IMR-90 (cell line): ENCODE data around the gene ANKRD11. TPM values are rescaled to one million over a fixed set of nuclear protein-coding genes. Genes with fewer than 3 reads are reported as not detected.
A peak's percentile ranks its signal among the peaks of the same experiment; 100 is the strongest.

Source experiments
- ATAC-seq: fragments of 200-7000 bp; cut with Tn5 transposase; 2 replicates; pipeline ENCODE4 v1.9.1; 2020; ENCODE audit warnings: low read depth, mild to moderate bottlenecking, moderate library complexity
- BruUV-seq: library from RNA; stranded (reverse); fragments of 400-500 nt; replicated peaks from 2 replicates; lab custom pipeline; 2021; lab: Mats Ljungman, UMichigan
- CTCF ChIA-PET: fragments of 300-600 bp; formaldehyde crosslinking; extraction: SDS; loops from one replicate; lab custom pipeline; 2021; ENCODE audit warnings: antibody characterized with exemption; lab: Yijun Ruan, JAX
- POLR2A ChIA-PET: fragments of 300-600 bp; sonication (Branson Sonifier 250); formaldehyde crosslinking; loops from one replicate; lab custom pipeline; 2022; ENCODE audit warnings: antibody characterized with exemption; ENCODE audit not compliant: unreplicated experiment; lab: Charles Lee
- DNase-seq: peaks from one replicate; pipeline ENCODE4 v3.0.0; 2013
- H2AFZ ChIP-seq: replicated peaks from 2 replicates; pipeline ENCODE3; 2013; ENCODE audit warnings: low read length, mild to moderate bottlenecking; ENCODE audit not compliant: poor library complexity
- H2AK5ac ChIP-seq: 2 replicates; pipeline ENCODE4 v1.6.1; 2013; ENCODE audit warnings: low read depth, low read length, inconsistent platforms
- H2AK9ac ChIP-seq: replicated peaks from 2 replicates; pipeline ENCODE3; 2013; ENCODE audit warnings: mild to moderate bottlenecking, low read depth, low read length, moderate library complexity; ENCODE audit not compliant: poor library complexity
- H2BK120ac ChIP-seq: 2 replicates; pipeline ENCODE4 v1.6.1; 2013; ENCODE audit warnings: low read depth, low read length, inconsistent platforms
- H2BK15ac ChIP-seq: 3 replicates; pipeline ENCODE4 v1.6.1; 2013; ENCODE audit warnings: low read depth, low read length, inconsistent platforms
- H2BK20ac ChIP-seq: 2 replicates; pipeline ENCODE4 v1.6.1; 2013; ENCODE audit warnings: low read depth, mild to moderate bottlenecking, inconsistent platforms, low read length, moderate library complexity
- H2BK5ac ChIP-seq: 2 replicates; pipeline ENCODE4 v1.6.1; 2013; ENCODE audit warnings: mild to moderate bottlenecking, low read depth, low read length, inconsistent platforms; ENCODE audit not compliant: poor library complexity, severe bottlenecking
- H3K14ac ChIP-seq: replicated peaks from 2 replicates; pipeline ENCODE4 v1.6.1; 2013; ENCODE audit warnings: low read depth, low read length, inconsistent platforms
- H3K18ac ChIP-seq: 2 replicates; pipeline ENCODE4 v1.6.1; 2013; ENCODE audit warnings: low read depth, low read length, control low read depth
- H3K23ac ChIP-seq: 2 replicates; pipeline ENCODE4 v1.6.1; 2013; ENCODE audit warnings: low read depth, low read length, inconsistent platforms
- H3K27ac ChIP-seq: 2 replicates; pipeline ENCODE4 v1.5.1; 2013; ENCODE audit warnings: mild to moderate bottlenecking, control low read depth, low read length; ENCODE audit not compliant: insufficient read depth
- H3K27me3 ChIP-seq: 2 replicates; pipeline ENCODE4 v1.6.1; 2013; ENCODE audit warnings: low read length; ENCODE audit not compliant: control insufficient read depth, insufficient read depth
- H3K36me3 ChIP-seq: 2 replicates; pipeline ENCODE4 v1.6.1; 2013; ENCODE audit warnings: low read length, mixed read lengths; ENCODE audit not compliant: control insufficient read depth, insufficient read depth
- H3K4ac ChIP-seq: 2 replicates; pipeline ENCODE4 v1.6.1; 2013; ENCODE audit warnings: low read depth, low read length, inconsistent platforms
- H3K4me1 ChIP-seq: 2 replicates; pipeline ENCODE4 v1.6.1; 2013; ENCODE audit warnings: low read length, mixed read lengths; ENCODE audit not compliant: control insufficient read depth, insufficient read depth
- H3K4me2 ChIP-seq: 2 replicates; pipeline ENCODE4 v1.6.1; 2013; ENCODE audit warnings: low read depth, mild to moderate bottlenecking, control low read depth, low read length, moderate library complexity
- H3K4me3 ChIP-seq: 2 replicates; pipeline ENCODE4 v1.5.1; 2013; ENCODE audit warnings: low read depth, mild to moderate bottlenecking, control low read depth, low read length, moderate library complexity; ENCODE audit not compliant: insufficient read depth
- H3K56ac ChIP-seq: 2 replicates; pipeline ENCODE4 v1.6.1; 2013; ENCODE audit warnings: low read length, inconsistent platforms; ENCODE audit not compliant: insufficient read depth; ENCODE audit errors: extremely low read depth
- H3K79me1 ChIP-seq, 2 experiments: 2 replicates each; pipeline ENCODE4 v1.6.1; 2013; ENCODE audit warnings: low read length in 2 of 2, inconsistent platforms in 1 of 2, low read depth in 1 of 2
- H3K9ac ChIP-seq: 2 replicates; pipeline ENCODE4 v1.6.1; 2013; ENCODE audit warnings: low read depth, low read length, control low read depth
- H3K9me1 ChIP-seq: 2 replicates; pipeline ENCODE4 v1.6.1; 2013; ENCODE audit warnings: low read length, inconsistent platforms; ENCODE audit not compliant: insufficient read depth
- H3K9me3 ChIP-seq: 2 replicates; pipeline ENCODE4 v1.6.1; 2013; ENCODE audit warnings: low read length; ENCODE audit not compliant: control insufficient read depth, insufficient read depth
- H4K20me1 ChIP-seq: 2 replicates; pipeline ENCODE4 v1.6.1; 2013; ENCODE audit warnings: low read length, inconsistent platforms; ENCODE audit not compliant: insufficient read depth
- H4K5ac ChIP-seq: 2 replicates; pipeline ENCODE4 v1.6.1; 2013; ENCODE audit warnings: mild to moderate bottlenecking, low read depth, low read length, control low read depth
- H4K8ac ChIP-seq, 2 experiments: 2 replicates each; pipeline ENCODE4 v1.6.1; 2013; ENCODE audit warnings: low read depth in 2 of 2, low read length in 2 of 2, control low read depth in 1 of 2, inconsistent platforms in 1 of 2
- H4K91ac ChIP-seq: 2 replicates; pipeline ENCODE4 v1.6.1; 2013; ENCODE audit warnings: low read depth, low read length, inconsistent platforms; ENCODE audit not compliant: insufficient read depth
- CEBPB ChIP-seq: IDR thresholded peaks from 2 replicates; pipeline ENCODE4 v1.6.1; 2012; ENCODE audit warnings: low read depth, low read length, improper control_type of control experiment
- CHD1 ChIP-seq: IDR thresholded peaks from 2 replicates; pipeline ENCODE4 v1.6.1; 2012; ENCODE audit warnings: low read depth, low read length, improper control_type of control experiment
- FOS ChIP-seq: fragments of 150-350 bp; IDR thresholded peaks from 2 replicates; pipeline ENCODE4 v1.6.1; 2016; ENCODE audit warnings: low read depth, low read length
- MAZ ChIP-seq: IDR thresholded peaks from 2 replicates; pipeline ENCODE4 v1.6.1; 2012; ENCODE audit warnings: low read depth, mild to moderate bottlenecking, low read length, improper control_type of control experiment, moderate library complexity, borderline replicate concordance
- RAD21 ChIP-seq: IDR thresholded peaks from 2 replicates; pipeline ENCODE4 v1.6.1; 2012; ENCODE audit warnings: low read length, improper control_type of control experiment
- RCOR1 ChIP-seq: IDR thresholded peaks from 2 replicates; pipeline ENCODE4 v1.6.1; 2012; ENCODE audit warnings: mild to moderate bottlenecking, low read length, improper control_type of control experiment; ENCODE audit not compliant: insufficient replicate concordance
- SMC3 ChIP-seq: fragments of 150-350 bp; IDR thresholded peaks from 2 replicates; pipeline ENCODE4 v1.6.1; 2016; ENCODE audit warnings: low read depth, mild to moderate bottlenecking, antibody characterized with exemption, low read length, moderate library complexity
- WGBS, 2 experiments: methylation state at CpG; one replicate each; pipeline versions ENCODE4 v1.1.5 to v1.1.7; 2013; ENCODE audit warnings: missing lambda C conversion rate in 2 of 2; ENCODE audit not compliant: insufficient read length in 1 of 2; ENCODE audit errors: extremely low coverage in 2 of 2; 5-methylcytosine and 5-hydroxymethylcytosine counted together
- dilution Hi-C: fragments of 300-500 bp; cut with HindIII; formaldehyde crosslinking; loops from one replicate; pipeline ENCODE4 v1.14.3; 2018; ENCODE audit warnings: low sequenced_read_pairs; ENCODE audit not compliant: unreplicated experiment
- in situ Hi-C: fragments of 300-500 bp; cut with MboI; formaldehyde crosslinking; loops from 3 replicates; pipeline ENCODE4 v1.14.3; 2019; ENCODE audit warnings: low sequenced_read_pairs, inconsistent platforms, mixed read lengths
- intact Hi-C: fragments of 100-400 bp; cut with micrococcal nuclease; formaldehyde crosslinking; loops from 2 replicates; pipeline ENCODE4 v1.10.0; 2022
- polyA plus RNA-seq, 3 experiments: library from polyadenylated mRNA; depleted of rRNA; stranded (reverse); fragments of >200 nt; gene quantifications; 2 replicates each; pipeline ENCODE4 v1.2.3, GENCODE V29; 2012; ENCODE audit warnings: low replicate concordance in 1 of 3
- total RNA-seq: library from RNA; depleted of rRNA; stranded (reverse); fragments of >200 nt; gene quantifications from 2 replicates; pipeline ENCODE4 v1.2.3, GENCODE V29; 2012
- TF ChIP-seq, protein P1 (sequence below): fragments of 150-350 bp; IDR thresholded peaks from 2 replicates; pipeline ENCODE4 v1.6.1; 2016; ENCODE audit warnings: low read depth, mild to moderate bottlenecking, low read length, moderate library complexity, borderline replicate concordance

The ANKRD11 gene
- total and polyA plus RNA-seq, 2 of the 4 experiments (the other 2 are of a cell fraction), result 46.8 to 71.9 TPM

DNA sequence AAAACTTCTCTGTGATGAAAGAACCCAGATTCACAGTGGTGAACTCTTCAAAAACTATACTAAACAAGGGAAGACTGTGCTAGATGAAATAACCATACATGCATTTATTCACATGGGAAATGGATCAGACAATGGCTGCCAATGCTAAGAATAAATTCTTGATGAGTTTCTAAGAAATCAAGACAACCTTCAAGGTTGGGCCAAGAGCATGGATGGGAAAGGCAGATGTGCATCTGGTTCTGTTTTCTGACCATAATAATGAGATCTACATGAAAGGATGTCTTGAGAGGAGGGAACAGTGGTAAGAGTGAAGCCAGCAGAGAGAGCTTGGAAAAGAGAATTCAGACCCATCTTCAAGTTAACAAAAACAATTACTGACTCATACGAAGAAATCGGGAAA, 31.4 kb downstream of the ANKRD11 start:
- peaks cover 5% of the 10 kb centered on the region for H3K9me3 ChIP-seq
- H3K14ac ChIP-seq, result peak overlapping the region; percentile 61
- peak overlapping the region; percentile 97 for H2BK5ac ChIP-seq
- H4K8ac ChIP-seq, result peak overlapping the region in 1 of 2 experiments; percentile 63; a peak in 2 of 4 replicates
- peak overlapping the region; percentile 94 for H3K4ac ChIP-seq
- H2AK5ac ChIP-seq, result peak overlapping the region; percentile 43; the same call in 1 of the 2 replicates
- peaks cover 0 to 63% of the 10 kb centered on the region in 2 experiments; a peak in 3 of 4 replicates for H3K79me1 ChIP-seq
- TF ChIP-seq SMC3, result no peak
- TF ChIP-seq MAZ, result no peak
- TF ChIP-seq FOS, result no peak
- TF ChIP-seq RAD21, result no peak
- TF ChIP-seq RCOR1, result no peak
- TF ChIP-seq, protein P1, sequence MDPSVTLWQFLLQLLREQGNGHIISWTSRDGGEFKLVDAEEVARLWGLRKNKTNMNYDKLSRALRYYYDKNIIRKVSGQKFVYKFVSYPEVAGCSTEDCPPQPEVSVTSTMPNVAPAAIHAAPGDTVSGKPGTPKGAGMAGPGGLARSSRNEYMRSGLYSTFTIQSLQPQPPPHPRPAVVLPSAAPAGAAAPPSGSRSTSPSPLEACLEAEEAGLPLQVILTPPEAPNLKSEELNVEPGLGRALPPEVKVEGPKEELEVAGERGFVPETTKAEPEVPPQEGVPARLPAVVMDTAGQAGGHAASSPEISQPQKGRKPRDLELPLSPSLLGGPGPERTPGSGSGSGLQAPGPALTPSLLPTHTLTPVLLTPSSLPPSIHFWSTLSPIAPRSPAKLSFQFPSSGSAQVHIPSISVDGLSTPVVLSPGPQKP, result no peak
- no peak for TF ChIP-seq CHD1
- no peak for TF ChIP-seq CEBPB
- ATAC-seq, result no peak
- no TSS peak for BruUV-seq
- peak overlapping the region; percentile 56 for H4K5ac ChIP-seq
- no peak overlapping the region for H3K9ac ChIP-seq
- no peak overlapping the region for H3K4me2 ChIP-seq
- in situ Hi-C loops (no loop called here), dilution Hi-C loops (no loop called here), intact Hi-C loops (no loop called here)
- peak overlapping the region; percentile 11; the same call in 1 of the 2 replicates for H3K23ac ChIP-seq
- H3K27me3 ChIP-seq, result no peaks in the 10 kb centered on the region
- peak overlapping the region; percentile 81 for H4K91ac ChIP-seq
- ChIA-PET CTCF (no interaction called here), POLR2A (no interaction called here)
- peak overlapping the region; percentile 93; the same call in 1 of the 2 replicates for H3K27ac ChIP-seq
- H2BK15ac ChIP-seq, result no peak overlapping the region
- H3K9me1 ChIP-seq, result peaks cover 15% of the 10 kb centered on the region
- no CpG with 5 or more reads among the region's 2 CpGs for WGBS, 2 experiments
- DNase-seq, result no peak
- no peak overlapping the region for H2AFZ ChIP-seq
- H2AK9ac ChIP-seq, result peak overlapping the region; percentile 93
- H2BK120ac ChIP-seq, result peak overlapping the region; percentile 93
- no peaks in the 10 kb centered on the region for H3K36me3 ChIP-seq
- H3K56ac ChIP-seq, result no peak overlapping the region
- H3K4me1 ChIP-seq, result peaks cover 10% of the 10 kb centered on the region
- no peak overlapping the region for H3K4me3 ChIP-seq
- H3K18ac ChIP-seq, result peak overlapping the region; percentile 59
- H4K20me1 ChIP-seq, result peaks cover 77% of the 10 kb centered on the region
- H2BK20ac ChIP-seq, result peak overlapping the region; percentile 71; the same call in 1 of the 2 replicates
